HG03196 (cell line): Measurements from ENCODE around the gene CTXN1.
"Not testable (repeated sequence)": the region's sequence is repeated elsewhere in the genome, so short reads cannot be mapped to it uniquely, and the experiment has no call there.

Source experiments
- ATAC-seq: cut with Tn5 transposase; IDR thresholded peaks from one replicate; pipeline ENCODE4 v1.9.1; 2021; ENCODE audit not compliant: unreplicated experiment

Gene CTXN1

GRCh38 chr19:7926021-7926726 is at the start of gene CTXN1:
Gene CTXN1, minus strand, starts transcription at chr19:7926135. Its CDS starts 597 bp downstream, at chr19:7925538.
- ATAC-seq = no peak

- no peak for ATAC-seq
Observed at GRCh38 chr19:7975037-7975436, 49.1 kb upstream of the CTXN1 start.

GRCh38 chr19:7973883-7974282 is 47.9 kb upstream of the CTXN1 start:
- no peak for ATAC-seq

GRCh38 chr19:7971553-7972520 is 45.9 kb upstream of the CTXN1 start:
- no peak for ATAC-seq

- ATAC-seq = no peak
Observed at GRCh38 chr19:7970716-7971448, 44.9 kb upstream of the CTXN1 start.

- ATAC-seq = no peak
Observed at GRCh38 chr19:7969555-7969939, 43.6 kb upstream of the CTXN1 start.

- ATAC-seq = no peak
Observed at GRCh38 chr19:7968796-7969554, 43.0 kb upstream of the CTXN1 start.

- ATAC-seq = no peak
Observed at GRCh38 chr19:7968008-7968795, 42.3 kb upstream of the CTXN1 start.

- ATAC-seq = no peak
Observed at GRCh38 chr19:7965921-7966665, 40.2 kb upstream of the CTXN1 start.

GRCh38 chr19:7965259-7965841 is 39.4 kb upstream of the CTXN1 start:
- no peak for ATAC-seq

GRCh38 chr19:7963566-7963965 is 37.6 kb upstream of the CTXN1 start:
- no peak for ATAC-seq

- ATAC-seq = no peak
Observed at GRCh38 chr19:7962644-7963268, 36.8 kb upstream of the CTXN1 start.

GRCh38 chr19:7961920-7962626 is 36.1 kb upstream of the CTXN1 start:
- ATAC-seq = no peak

GRCh38 chr19:7961082-7961481 is 35.1 kb upstream of the CTXN1 start:
- ATAC-seq = not testable (repeated sequence)

GRCh38 chr19:7959211-7959610 is 33.3 kb upstream of the CTXN1 start:
- ATAC-seq = no peak

- ATAC-seq = no peak
Observed at GRCh38 chr19:7955696-7956095, 29.8 kb upstream of the CTXN1 start.

GRCh38 chr19:7953576-7953975 is 27.6 kb upstream of the CTXN1 start:
- no peak for ATAC-seq

- no peak for ATAC-seq
Observed at GRCh38 chr19:7953060-7953459, 27.1 kb upstream of the CTXN1 start.
